HEK293 (cell line): ENCODE measurements around the gene IFI30.

Experiments used
- CTCF ChIA-PET: fragments of 350-600 bp; formaldehyde crosslinking; extraction: SDS; loops from one replicate; lab custom pipeline; 2021; ENCODE audit warnings: antibody characterized with exemption; lab: Yijun Ruan, JAX
- POLR2A ChIA-PET: fragments of 300-600 bp; formaldehyde crosslinking; extraction: SDS; loops from one replicate; lab custom pipeline; 2020; ENCODE audit warnings: antibody characterized with exemption, inconsistent platforms; lab: Yijun Ruan, JAX
- H3K27ac ChIP-seq: fragments of 200-500 bp; sonication (Bioruptor generic); 2 replicates; pipeline ENCODE4 v1.5.1; 2014; ENCODE audit warnings: low read depth, low read length, control low read depth, inconsistent platforms; ENCODE audit errors: extremely low read depth
- H3K36me3 ChIP-seq, 2 experiments: fragments of 200-500 bp in 1 of 2; sonication (Bioruptor generic) in 1 of 2; 1 replicate in 1 of 2; 2 replicates in 1 of 2; pipeline ENCODE4 v1.5.1; 2014 to 2017; ENCODE audit warnings: inconsistent platforms in 2 of 2, low read length in 2 of 2; ENCODE audit not compliant: control insufficient read depth in 2 of 2, insufficient read depth in 1 of 2
- H3K4me1 ChIP-seq: fragments of 200-500 bp; sonication (Bioruptor generic); 2 replicates; pipeline ENCODE4 v1.5.1; 2014; ENCODE audit warnings: mild to moderate bottlenecking, low read length, inconsistent platforms; ENCODE audit not compliant: control insufficient read depth, insufficient read depth
- H3K4me3 ChIP-seq: 2 replicates; pipeline ENCODE4 v1.5.1; 2011; ENCODE audit warnings: low read depth, mild to moderate bottlenecking, control low read depth, low read length, moderate library complexity
- H3K9me3 ChIP-seq: fragments of 200-500 bp; sonication (Bioruptor generic); 2 replicates; pipeline ENCODE4 v1.5.1; 2014; ENCODE audit warnings: low read depth, low read length, inconsistent platforms; ENCODE audit not compliant: control insufficient read depth, insufficient read depth
- BCL11B ChIP-seq: fragments of 450-650 bp; formaldehyde crosslinking; IDR thresholded peaks from 2 replicates; pipeline ENCODE4 v1.5.1; 2016; ENCODE audit warnings: low read depth, missing biosample characterization, missing genetic modification characterization
- EGR2 ChIP-seq: fragments of 450-650 bp; formaldehyde crosslinking; IDR thresholded peaks from 2 replicates; pipeline ENCODE4 v1.5.1; 2016; ENCODE audit warnings: low read depth, missing biosample characterization, missing genetic modification characterization
- ELK4 ChIP-seq: IDR thresholded peaks from 2 replicates; pipeline ENCODE4 v1.6.1; 2011; ENCODE audit warnings: mild to moderate bottlenecking, low read depth, low read length, borderline replicate concordance
- FEZF1 ChIP-seq: fragments of 450-650 bp; formaldehyde crosslinking; IDR thresholded peaks from 2 replicates; pipeline ENCODE4 v1.5.1; 2016; ENCODE audit warnings: missing biosample characterization, missing genetic modification characterization
- GLIS1 ChIP-seq: fragments of 450-650 bp; formaldehyde crosslinking; IDR thresholded peaks from 2 replicates; pipeline ENCODE4 v1.5.1; 2016; ENCODE audit warnings: missing biosample characterization, missing genetic modification characterization
- KLF1 ChIP-seq: fragments of 450-650 bp; formaldehyde crosslinking; IDR thresholded peaks from 2 replicates; pipeline ENCODE4 v1.5.1; 2016; ENCODE audit warnings: missing biosample characterization, missing genetic modification characterization
- KLF10 ChIP-seq: fragments of 450-650 bp; IDR thresholded peaks from 2 replicates; pipeline ENCODE4 v1.5.1; 2018; ENCODE audit warnings: missing biosample characterization, mild to moderate bottlenecking, missing genetic modification characterization
- KLF16 ChIP-seq: fragments of 450-650 bp; formaldehyde crosslinking; IDR thresholded peaks from 2 replicates; pipeline ENCODE4 v1.5.1; 2017; ENCODE audit warnings: missing biosample characterization, missing genetic modification characterization
- KLF9 ChIP-seq: fragments of 450-650 bp; formaldehyde crosslinking; IDR thresholded peaks from 2 replicates; pipeline ENCODE4 v1.5.1; 2016; ENCODE audit warnings: missing biosample characterization, missing genetic modification characterization, low read depth
- ZEB2 ChIP-seq: fragments of 450-650 bp; formaldehyde crosslinking; IDR thresholded peaks from 2 replicates; pipeline ENCODE4 v1.5.1; 2016; ENCODE audit warnings: missing biosample characterization, missing genetic modification characterization
- ZFHX2 ChIP-seq: fragments of 450-650 bp; formaldehyde crosslinking; conservative IDR thresholded peaks from 2 replicates; pipeline ENCODE4 v1.5.1; 2016; ENCODE audit warnings: missing biosample characterization, missing genetic modification characterization
- ZFP69B ChIP-seq: fragments of 450-650 bp; formaldehyde crosslinking; IDR thresholded peaks from 2 replicates; pipeline ENCODE4 v1.5.1; 2016; ENCODE audit warnings: missing biosample characterization, missing genetic modification characterization
- ZNF146 ChIP-seq: fragments of 450-650 bp; formaldehyde crosslinking; IDR thresholded peaks from 2 replicates; pipeline ENCODE4 v1.5.1; 2016; ENCODE audit warnings: missing biosample characterization, missing genetic modification characterization
- ZNF19 ChIP-seq: fragments of 450-650 bp; formaldehyde crosslinking; IDR thresholded peaks from 2 replicates; pipeline ENCODE4; 2016; ENCODE audit warnings: missing biosample characterization, missing genetic modification characterization, low read depth
- ZNF324 ChIP-seq: fragments of 450-650 bp; formaldehyde crosslinking; IDR thresholded peaks from 2 replicates; pipeline ENCODE4 v1.5.1; 2016; ENCODE audit warnings: missing biosample characterization, missing genetic modification characterization
- ZNF362 ChIP-seq: fragments of 450-650 bp; formaldehyde crosslinking; IDR thresholded peaks from 2 replicates; pipeline ENCODE4 v1.5.1; 2016; ENCODE audit warnings: missing biosample characterization, missing genetic modification characterization
- ZNF501 ChIP-seq: fragments of 450-650 bp; formaldehyde crosslinking; IDR thresholded peaks from 2 replicates; pipeline ENCODE4 v1.5.1; 2016; ENCODE audit warnings: missing biosample characterization, missing genetic modification characterization
- ZNF555 ChIP-seq: fragments of 450-650 bp; formaldehyde crosslinking; conservative IDR thresholded peaks from 2 replicates; pipeline ENCODE4 v1.5.1; 2017; ENCODE audit warnings: missing biosample characterization, mild to moderate bottlenecking, missing genetic modification characterization, inconsistent platforms
- ZNF558 ChIP-seq: fragments of 450-650 bp; formaldehyde crosslinking; IDR thresholded peaks from 2 replicates; pipeline ENCODE4 v1.5.1; 2016; ENCODE audit warnings: missing biosample characterization, missing genetic modification characterization
- ZNF629 ChIP-seq: fragments of 450-650 bp; formaldehyde crosslinking; IDR thresholded peaks from 2 replicates; pipeline ENCODE4 v1.5.1; 2017; ENCODE audit warnings: missing biosample characterization, missing genetic modification characterization
- ZNF777 ChIP-seq: fragments of 450-650 bp; formaldehyde crosslinking; IDR thresholded peaks from 2 replicates; pipeline ENCODE4 v1.5.1; 2017; ENCODE audit warnings: missing biosample characterization, missing genetic modification characterization, borderline replicate concordance
- TF ChIP-seq, protein P1 (sequence below): fragments of 450-650 bp; formaldehyde crosslinking; IDR thresholded peaks from 2 replicates; pipeline ENCODE4 v1.5.1; 2016; ENCODE audit warnings: missing biosample characterization, missing genetic modification characterization

Gene IFI30

DNA sequence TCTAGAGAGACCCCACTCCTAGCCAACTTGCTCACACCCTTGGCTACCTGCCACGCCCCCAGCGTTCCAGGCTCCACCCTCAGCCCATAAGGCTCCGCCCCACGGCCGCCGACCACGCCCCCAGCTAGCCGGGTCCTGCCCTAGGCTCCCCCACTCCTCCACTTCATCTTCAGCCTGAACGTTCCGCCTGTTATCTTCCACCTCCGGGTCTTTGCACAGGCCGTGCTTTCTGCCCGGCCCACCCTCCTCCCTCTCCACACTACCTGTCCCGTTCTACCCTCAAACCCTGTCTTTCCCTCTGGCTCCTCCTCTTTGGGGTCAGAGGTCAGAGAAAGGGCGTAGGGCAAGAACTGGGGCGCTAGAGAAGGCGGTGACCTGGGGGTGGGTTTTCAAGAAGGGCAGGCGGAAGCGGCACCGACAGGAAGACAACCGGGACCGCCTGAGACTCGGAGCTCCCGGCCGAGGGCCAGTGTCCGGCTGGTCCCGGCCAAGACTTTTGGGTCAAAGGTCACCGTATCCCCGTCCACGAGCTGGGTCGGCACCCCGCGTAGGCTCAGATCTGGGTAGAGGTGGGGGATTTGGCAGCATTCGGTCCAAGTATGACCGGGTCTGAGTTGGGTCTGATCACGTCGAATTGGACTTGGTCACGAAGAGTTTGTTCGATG lies 50.4 kb downstream of the IFI30 start (continued):
- TF ChIP-seq ZNF362 (tag by site-specific recombination) (no peak), BCL11B (peak; percentile 100), KLF10 (tag by site-specific recombination) (peak; percentile 56; the same call in 1 of the 2 replicates), ZFP69B (tag by site-specific recombination) (peak; percentile 71; the same call in 1 of the 2 replicates), ZNF19 (tag by site-specific recombination) (no peak), KLF16 (tag by site-specific recombination) (peak; percentile 95)

DNA sequence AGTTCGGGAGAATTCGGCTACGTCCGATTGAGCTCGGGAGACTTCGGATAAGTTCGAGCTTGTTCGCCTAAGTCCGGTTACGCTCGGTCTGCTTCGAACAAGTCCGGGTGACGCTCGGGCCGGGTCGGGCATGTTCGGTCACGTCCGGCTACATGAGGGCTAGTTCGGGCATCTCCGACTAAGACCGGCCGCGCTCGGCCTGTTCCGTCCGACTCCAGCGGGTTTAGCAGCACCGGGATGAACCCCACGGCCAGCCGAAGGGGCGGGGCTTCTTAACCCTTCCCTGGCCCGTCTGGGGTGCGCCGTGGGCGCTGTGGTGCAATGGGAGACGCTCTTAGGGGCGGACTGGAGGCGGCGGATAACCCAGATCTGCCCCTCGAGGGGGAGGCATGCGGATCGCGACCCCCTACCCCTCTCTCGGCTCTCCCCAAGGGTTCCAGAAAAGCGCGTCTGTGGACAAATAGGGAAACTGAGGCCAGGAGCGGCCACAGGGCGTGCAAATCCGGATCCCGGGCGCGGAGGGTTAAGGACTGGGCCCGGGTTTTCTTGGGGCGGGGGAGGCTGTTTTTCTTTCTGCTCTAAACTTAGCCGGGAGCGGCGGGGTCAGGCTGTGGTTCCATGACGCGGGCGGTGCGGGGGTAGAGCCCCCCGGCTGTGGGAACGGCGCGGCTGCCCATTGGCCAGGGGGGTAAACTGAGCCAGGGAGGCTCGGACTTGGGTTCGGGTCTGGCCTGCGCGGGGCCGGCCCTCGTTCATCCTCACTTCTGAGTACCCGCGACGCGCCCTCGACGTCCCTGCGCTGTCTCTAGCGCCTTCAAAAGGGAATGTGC lies 51.1 kb downstream of the IFI30 start:
- no peaks in the 10 kb centered on the region for H3K9me3 ChIP-seq
- TF ChIP-seq, protein P1, sequence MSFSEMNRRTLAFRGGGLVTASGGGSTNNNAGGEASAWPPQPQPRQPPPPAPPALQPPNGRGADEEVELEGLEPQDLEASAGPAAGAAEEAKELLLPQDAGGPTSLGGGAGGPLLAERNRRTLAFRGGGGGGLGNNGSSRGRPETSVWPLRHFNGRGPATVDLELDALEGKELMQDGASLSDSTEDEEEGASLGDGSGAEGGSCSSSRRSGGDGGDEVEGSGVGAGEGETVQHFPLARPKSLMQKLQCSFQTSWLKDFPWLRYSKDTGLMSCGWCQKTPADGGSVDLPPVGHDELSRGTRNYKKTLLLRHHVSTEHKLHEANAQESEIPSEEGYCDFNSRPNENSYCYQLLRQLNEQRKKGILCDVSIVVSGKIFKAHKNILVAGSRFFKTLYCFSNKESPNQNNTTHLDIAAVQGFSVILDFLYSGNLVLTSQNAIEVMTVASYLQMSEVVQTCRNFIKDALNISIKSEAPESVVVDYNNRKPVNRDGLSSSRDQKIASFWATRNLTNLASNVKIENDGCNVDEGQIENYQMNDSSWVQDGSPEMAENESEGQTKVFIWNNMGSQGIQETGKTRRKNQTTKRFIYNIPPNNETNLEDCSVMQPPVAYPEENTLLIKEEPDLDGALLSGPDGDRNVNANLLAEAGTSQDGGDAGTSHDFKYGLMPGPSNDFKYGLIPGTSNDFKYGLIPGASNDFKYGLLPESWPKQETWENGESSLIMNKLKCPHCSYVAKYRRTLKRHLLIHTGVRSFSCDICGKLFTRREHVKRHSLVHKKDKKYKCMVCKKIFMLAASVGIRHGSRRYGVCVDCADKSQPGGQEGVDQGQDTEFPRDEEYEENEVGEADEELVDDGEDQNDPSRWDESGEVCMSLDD = peak; percentile 35
- TF ChIP-seq GLIS1 (tag by site-specific recombination) (peak; percentile 26; the same call in 1 of the 2 replicates), EGR2 (tag by site-specific recombination) (peak; percentile 33), ZFHX2 (tag by site-specific recombination) (peak; percentile 60), KLF1 (0 out of 2 replicates have a peak, but pooled peaks have one; percentile 13), KLF9 (tag by site-specific recombination) (peak; percentile 61), ZNF777 (tag by site-specific recombination) (peak; percentile 77; the same call in 1 of the 2 replicates), ZNF629 (tag by site-specific recombination) (0 out of 2 replicates have a peak, but pooled peaks have one; percentile 29), ZNF146 (tag by site-specific recombination) (no peak), ZNF501 (tag by site-specific recombination) (no peak), ZNF324 (tag by site-specific recombination) (0 out of 2 replicates have a peak, but pooled peaks have one; percentile 28)
- H3K4me1 ChIP-seq = no peaks in the 10 kb centered on the region; the same call in 1 of the 2 replicates
- ChIA-PET POLR2A (interaction anchor here (0.6 to 1.7 kb wide), 7 partner anchors 9 to 224 kb away, joined by 3 to 19 read pairs (median 4); partner anchors contain the start of gene JUND), CTCF (interaction anchor here (1.0 kb wide), 2 partner anchors 17 to 104 kb away, joined by 3 to 4 read pairs; no protein-coding TSS in a partner anchor)
- H3K36me3 ChIP-seq = no peaks in the 10 kb centered on the region
- H3K27ac ChIP-seq = no peak overlapping the region
- H3K4me3 ChIP-seq = peak overlapping the region; percentile 23

DNA sequence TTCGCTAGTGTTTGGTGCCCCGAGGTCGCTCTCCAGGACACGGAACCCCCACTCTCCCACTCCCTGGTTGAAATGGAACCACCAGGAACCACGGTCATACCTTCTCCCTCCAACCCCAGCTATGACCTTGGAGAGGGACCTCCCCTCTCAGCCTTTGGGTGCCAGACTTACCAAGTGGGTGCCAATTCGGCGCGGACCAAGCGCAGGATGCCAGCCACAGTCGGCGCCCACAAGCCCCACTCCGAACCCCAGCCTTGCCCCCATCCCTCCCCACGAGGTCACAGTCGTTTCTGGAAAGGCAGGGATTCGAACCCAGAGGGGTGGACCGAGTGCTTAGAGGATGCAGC lies 51.7 kb downstream of the IFI30 start:
- Histone ChIP-seq H3K9me3 (no peaks in the 10 kb centered on the region), H3K4me1 (no peaks in the 10 kb centered on the region; the same call in 1 of the 2 replicates), H3K27ac (no peak overlapping the region), H3K4me3 (no peak overlapping the region), H3K36me3 (no peaks in the 10 kb centered on the region)
- ChIA-PET POLR2A (no interaction called here), CTCF (no interaction called here)
- TF ChIP-seq FEZF1 (tag by site-specific recombination) (no peak), ZNF555 (tag by site-specific recombination) (no peak), ELK4 (no peak), ZEB2 (tag by site-specific recombination) (no peak), ZNF558 (no peak)
